IMR-90 (cell line): ENCODE data around the gene KRT78. TPM values are rescaled to one million over a fixed set of nuclear protein-coding genes. Genes with fewer than 3 reads are reported as not detected.

Experiments
- ATAC-seq: fragments of 200-7000 bp; cut with Tn5 transposase; 2 replicates; pipeline ENCODE4 v1.9.1; 2020; ENCODE audit warnings: low read depth, mild to moderate bottlenecking, moderate library complexity
- BruUV-seq: library from RNA; stranded (reverse); fragments of 400-500 nt; replicated peaks from 2 replicates; lab custom pipeline; 2021; lab: Mats Ljungman, UMichigan
- CTCF ChIA-PET: fragments of 300-600 bp; formaldehyde crosslinking; extraction: SDS; loops from one replicate; lab custom pipeline; 2021; ENCODE audit warnings: antibody characterized with exemption; lab: Yijun Ruan, JAX
- POLR2A ChIA-PET: fragments of 300-600 bp; sonication (Branson Sonifier 250); formaldehyde crosslinking; loops from one replicate; lab custom pipeline; 2022; ENCODE audit warnings: antibody characterized with exemption; ENCODE audit not compliant: unreplicated experiment; lab: Charles Lee
- DNase-seq: peaks from one replicate; pipeline ENCODE4 v3.0.0; 2013
- H2AFZ ChIP-seq: replicated peaks from 2 replicates; pipeline ENCODE3; 2013; ENCODE audit warnings: low read length, mild to moderate bottlenecking; ENCODE audit not compliant: poor library complexity
- H2AK5ac ChIP-seq: 2 replicates; pipeline ENCODE4 v1.6.1; 2013; ENCODE audit warnings: low read depth, low read length, inconsistent platforms
- H2AK9ac ChIP-seq: replicated peaks from 2 replicates; pipeline ENCODE3; 2013; ENCODE audit warnings: mild to moderate bottlenecking, low read depth, low read length, moderate library complexity; ENCODE audit not compliant: poor library complexity
- H2BK120ac ChIP-seq: 2 replicates; pipeline ENCODE4 v1.6.1; 2013; ENCODE audit warnings: low read depth, low read length, inconsistent platforms
- H2BK15ac ChIP-seq: 3 replicates; pipeline ENCODE4 v1.6.1; 2013; ENCODE audit warnings: low read depth, low read length, inconsistent platforms
- H2BK20ac ChIP-seq: 2 replicates; pipeline ENCODE4 v1.6.1; 2013; ENCODE audit warnings: low read depth, mild to moderate bottlenecking, inconsistent platforms, low read length, moderate library complexity
- H2BK5ac ChIP-seq: 2 replicates; pipeline ENCODE4 v1.6.1; 2013; ENCODE audit warnings: mild to moderate bottlenecking, low read depth, low read length, inconsistent platforms; ENCODE audit not compliant: poor library complexity, severe bottlenecking
- H3K14ac ChIP-seq: replicated peaks from 2 replicates; pipeline ENCODE4 v1.6.1; 2013; ENCODE audit warnings: low read depth, low read length, inconsistent platforms
- H3K18ac ChIP-seq: 2 replicates; pipeline ENCODE4 v1.6.1; 2013; ENCODE audit warnings: low read depth, low read length, control low read depth
- H3K23ac ChIP-seq: 2 replicates; pipeline ENCODE4 v1.6.1; 2013; ENCODE audit warnings: low read depth, low read length, inconsistent platforms
- H3K27ac ChIP-seq: 2 replicates; pipeline ENCODE4 v1.5.1; 2013; ENCODE audit warnings: mild to moderate bottlenecking, control low read depth, low read length; ENCODE audit not compliant: insufficient read depth
- H3K27me3 ChIP-seq: 2 replicates; pipeline ENCODE4 v1.6.1; 2013; ENCODE audit warnings: low read length; ENCODE audit not compliant: control insufficient read depth, insufficient read depth
- H3K36me3 ChIP-seq: 2 replicates; pipeline ENCODE4 v1.6.1; 2013; ENCODE audit warnings: low read length, mixed read lengths; ENCODE audit not compliant: control insufficient read depth, insufficient read depth
- H3K4ac ChIP-seq: 2 replicates; pipeline ENCODE4 v1.6.1; 2013; ENCODE audit warnings: low read depth, low read length, inconsistent platforms
- H3K4me1 ChIP-seq: 2 replicates; pipeline ENCODE4 v1.6.1; 2013; ENCODE audit warnings: low read length, mixed read lengths; ENCODE audit not compliant: control insufficient read depth, insufficient read depth
- H3K4me2 ChIP-seq: 2 replicates; pipeline ENCODE4 v1.6.1; 2013; ENCODE audit warnings: low read depth, mild to moderate bottlenecking, control low read depth, low read length, moderate library complexity
- H3K4me3 ChIP-seq: 2 replicates; pipeline ENCODE4 v1.5.1; 2013; ENCODE audit warnings: low read depth, mild to moderate bottlenecking, control low read depth, low read length, moderate library complexity; ENCODE audit not compliant: insufficient read depth
- H3K56ac ChIP-seq: 2 replicates; pipeline ENCODE4 v1.6.1; 2013; ENCODE audit warnings: low read length, inconsistent platforms; ENCODE audit not compliant: insufficient read depth; ENCODE audit errors: extremely low read depth
- H3K79me1 ChIP-seq, 2 experiments: 2 replicates each; pipeline ENCODE4 v1.6.1; 2013; ENCODE audit warnings: low read length in 2 of 2, inconsistent platforms in 1 of 2, low read depth in 1 of 2
- H3K9ac ChIP-seq: 2 replicates; pipeline ENCODE4 v1.6.1; 2013; ENCODE audit warnings: low read depth, low read length, control low read depth
- H3K9me1 ChIP-seq: 2 replicates; pipeline ENCODE4 v1.6.1; 2013; ENCODE audit warnings: low read length, inconsistent platforms; ENCODE audit not compliant: insufficient read depth
- H3K9me3 ChIP-seq: 2 replicates; pipeline ENCODE4 v1.6.1; 2013; ENCODE audit warnings: low read length; ENCODE audit not compliant: control insufficient read depth, insufficient read depth
- H4K20me1 ChIP-seq: 2 replicates; pipeline ENCODE4 v1.6.1; 2013; ENCODE audit warnings: low read length, inconsistent platforms; ENCODE audit not compliant: insufficient read depth
- H4K5ac ChIP-seq: 2 replicates; pipeline ENCODE4 v1.6.1; 2013; ENCODE audit warnings: mild to moderate bottlenecking, low read depth, low read length, control low read depth
- H4K8ac ChIP-seq, 2 experiments: 2 replicates each; pipeline ENCODE4 v1.6.1; 2013; ENCODE audit warnings: low read depth in 2 of 2, low read length in 2 of 2, control low read depth in 1 of 2, inconsistent platforms in 1 of 2
- H4K91ac ChIP-seq: 2 replicates; pipeline ENCODE4 v1.6.1; 2013; ENCODE audit warnings: low read depth, low read length, inconsistent platforms; ENCODE audit not compliant: insufficient read depth
- CTCF ChIP-seq: conservative IDR thresholded peaks from 2 replicates; pipeline ENCODE4 v1.5.1; 2012; ENCODE audit warnings: mild to moderate bottlenecking, low read depth, low read length, improper control_type of control experiment
- POLR2A ChIP-seq: IDR thresholded peaks from 2 replicates; pipeline ENCODE4 v1.6.1; 2012; ENCODE audit warnings: mild to moderate bottlenecking, low read depth, low read length
- WGBS, 2 experiments: methylation state at CpG; one replicate each; pipeline versions ENCODE4 v1.1.5 to v1.1.7; 2013; ENCODE audit warnings: missing lambda C conversion rate in 2 of 2; ENCODE audit not compliant: insufficient read length in 1 of 2; ENCODE audit errors: extremely low coverage in 2 of 2; 5-methylcytosine and 5-hydroxymethylcytosine counted together
- dilution Hi-C: fragments of 300-500 bp; cut with HindIII; formaldehyde crosslinking; loops from one replicate; pipeline ENCODE4 v1.14.3; 2018; ENCODE audit warnings: low sequenced_read_pairs; ENCODE audit not compliant: unreplicated experiment
- in situ Hi-C: fragments of 300-500 bp; cut with MboI; formaldehyde crosslinking; loops from 3 replicates; pipeline ENCODE4 v1.14.3; 2019; ENCODE audit warnings: low sequenced_read_pairs, inconsistent platforms, mixed read lengths
- intact Hi-C: fragments of 100-400 bp; cut with micrococcal nuclease; formaldehyde crosslinking; loops from 2 replicates; pipeline ENCODE4 v1.10.0; 2022
- polyA plus RNA-seq, 3 experiments: library from polyadenylated mRNA; depleted of rRNA; stranded (reverse); fragments of >200 nt; gene quantifications; 2 replicates each; pipeline ENCODE4 v1.2.3, GENCODE V29; 2012; ENCODE audit warnings: low replicate concordance in 1 of 3
- total RNA-seq: library from RNA; depleted of rRNA; stranded (reverse); fragments of >200 nt; gene quantifications from 2 replicates; pipeline ENCODE4 v1.2.3, GENCODE V29; 2012

The KRT78 gene
- total and polyA plus RNA-seq, 2 of the 4 experiments (the other 2 are of a cell fraction): not detected

- H2AFZ ChIP-seq: no peak overlapping the region
- 66% methylated on average over 5 of the region's 8 CpGs; no CpG with 5 or more reads in 1 of the 2 experiments for WGBS, 2 experiments
- no peak for ATAC-seq
Observed at GRCh38 chr12:52808573-52809160, 40.1 kb downstream of the KRT78 start.

More at GRCh38 chr12:52808573-52809160, 40.1 kb downstream of the KRT78 start:
- no peak overlapping the region for H2BK5ac ChIP-seq
- H3K79me1 ChIP-seq: no peaks in the 10 kb centered on the region
- intact Hi-C loops: no loop called here
- no peaks in the 10 kb centered on the region for H3K36me3 ChIP-seq
- H4K20me1 ChIP-seq: no peaks in the 10 kb centered on the region
- peaks cover 48% of the 10 kb centered on the region for H3K27me3 ChIP-seq
- no peak overlapping the region for H3K4me3 ChIP-seq
- H3K9me1 ChIP-seq: no peaks in the 10 kb centered on the region
- in situ Hi-C loops: no loop called here
- H4K5ac ChIP-seq: no peak overlapping the region
- H4K8ac ChIP-seq: no peak overlapping the region
- H3K14ac ChIP-seq: no peak overlapping the region
- no peak overlapping the region for H3K23ac ChIP-seq
- no peaks in the 10 kb centered on the region for H3K9me3 ChIP-seq
- no peak overlapping the region for H2BK120ac ChIP-seq
- no peak overlapping the region for H3K56ac ChIP-seq
- H2BK20ac ChIP-seq: no peak overlapping the region
- no peak overlapping the region for H3K4ac ChIP-seq
- CTCF ChIA-PET: interaction anchor here (0.8 kb wide), 1 partner anchor 529 kb away, joined by 3 read pairs; no protein-coding TSS in a partner anchor
- H2BK15ac ChIP-seq: no peak overlapping the region
- TF ChIP-seq CTCF (no peak), POLR2A (no peak)
- POLR2A ChIA-PET: no interaction called here
- no peak overlapping the region for H3K27ac ChIP-seq
- no peak for DNase-seq
- BruUV-seq: no TSS peak
- no peak overlapping the region for H4K91ac ChIP-seq
- no peak overlapping the region for H2AK5ac ChIP-seq
- no peak overlapping the region for H2AK9ac ChIP-seq
- dilution Hi-C loops: no loop called here
- no peak overlapping the region for H3K9ac ChIP-seq
- H3K4me1 ChIP-seq: no peaks in the 10 kb centered on the region
- H3K18ac ChIP-seq: no peak overlapping the region
- H3K4me2 ChIP-seq: no peak overlapping the region
